ENCODE results near the gene ABI3BP.

GRCh38 chr3:100719136-100719535 is 274.1 kb downstream of the ABI3BP start:
- TF ChIP-seq GATA3 (IDR thresholded peaks at IDR 0.05; ENCODE audit: low read depth, low read length) = no peak
- no peak for TF ChIP-seq GATA2 (IDR thresholded peaks at IDR 0.05; ENCODE audit: low read depth, low read length)

All from SH-SY5Y (cell line).